ENCODE data around the gene CD7.

Gene CD7

DNA sequence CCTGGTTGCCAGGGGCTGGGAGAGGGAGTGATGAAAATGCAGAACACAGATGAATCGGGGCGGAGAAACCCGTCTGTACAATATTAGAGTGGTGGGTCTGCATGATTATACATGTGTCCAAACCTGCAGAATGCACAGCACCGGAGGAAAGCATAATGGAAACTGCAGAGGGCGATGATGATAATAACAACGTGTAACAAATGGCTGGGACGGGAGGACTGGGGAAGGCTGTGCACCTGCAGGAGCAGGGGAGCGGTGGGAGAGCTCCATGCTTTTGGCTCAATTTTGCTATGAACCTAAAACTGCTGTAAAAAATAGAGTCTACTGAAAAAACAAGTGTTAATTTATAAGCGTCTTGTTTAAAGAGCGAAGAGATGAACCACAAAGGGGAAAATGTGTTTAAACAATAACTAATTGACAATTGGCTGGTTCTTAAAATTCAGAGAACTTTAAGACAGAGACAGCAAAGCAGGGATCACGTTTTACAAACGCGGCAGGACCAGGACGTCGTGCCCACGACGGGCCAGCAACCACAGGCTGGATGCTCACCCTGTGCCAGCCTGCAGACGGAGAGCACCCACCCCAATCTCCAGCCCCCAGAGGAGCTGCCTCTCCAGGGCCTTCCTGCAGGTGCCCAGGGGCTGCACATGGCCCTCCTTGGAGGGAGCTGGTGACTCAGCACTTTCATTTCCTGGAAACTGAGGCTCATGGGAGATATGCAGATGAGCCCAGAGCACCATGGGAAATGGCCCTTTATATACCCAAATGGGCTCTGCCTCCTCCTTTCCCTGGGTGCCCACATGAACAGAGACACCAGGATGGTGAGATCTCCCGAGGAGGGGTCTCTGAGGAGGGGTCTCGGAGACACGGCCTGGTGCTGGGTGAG is 41.3 kb upstream of the CD7 start, which contains the start of gene TEX19:
Gene TEX19, plus strand, starts transcription at position 783 of the 886 bp plus-strand sequence. CDS start 2,904 bp downstream, outside the sequence.
- peak; percentile 61 for DNase-seq
- no peaks in the 10 kb centered on the region for H3K27me3 ChIP-seq (ENCODE audit: insufficient read depth, low read depth, severe bottlenecking)
- H3K27ac ChIP-seq = peak within 1 kb of the TSS; percentile 33

DNA sequence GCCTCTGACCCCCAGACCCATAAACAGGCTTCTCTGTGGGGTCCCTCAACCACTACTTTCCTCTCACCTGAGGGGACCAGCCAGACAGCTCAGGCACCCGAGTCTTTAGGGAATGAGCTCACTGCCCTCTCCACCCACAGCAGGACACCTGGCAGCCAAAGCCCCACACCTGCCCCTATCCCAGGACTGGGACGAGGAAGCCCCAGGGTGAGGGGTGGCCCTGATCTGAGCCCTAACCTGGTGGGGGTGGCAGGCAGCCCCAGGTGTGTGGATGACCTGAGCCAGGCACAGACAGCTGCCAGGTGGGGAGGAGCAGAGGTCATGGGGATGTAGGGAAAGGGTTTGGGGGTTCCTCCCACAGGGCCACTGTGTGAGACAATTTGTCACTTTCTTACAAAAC is 40.0 kb upstream of the CD7 start:
- DNase-seq = no peak
- no peak overlapping the region for H3K4me3 ChIP-seq (ENCODE audit: low read depth, low read length)
- TF ChIP-seq, protein P1, sequence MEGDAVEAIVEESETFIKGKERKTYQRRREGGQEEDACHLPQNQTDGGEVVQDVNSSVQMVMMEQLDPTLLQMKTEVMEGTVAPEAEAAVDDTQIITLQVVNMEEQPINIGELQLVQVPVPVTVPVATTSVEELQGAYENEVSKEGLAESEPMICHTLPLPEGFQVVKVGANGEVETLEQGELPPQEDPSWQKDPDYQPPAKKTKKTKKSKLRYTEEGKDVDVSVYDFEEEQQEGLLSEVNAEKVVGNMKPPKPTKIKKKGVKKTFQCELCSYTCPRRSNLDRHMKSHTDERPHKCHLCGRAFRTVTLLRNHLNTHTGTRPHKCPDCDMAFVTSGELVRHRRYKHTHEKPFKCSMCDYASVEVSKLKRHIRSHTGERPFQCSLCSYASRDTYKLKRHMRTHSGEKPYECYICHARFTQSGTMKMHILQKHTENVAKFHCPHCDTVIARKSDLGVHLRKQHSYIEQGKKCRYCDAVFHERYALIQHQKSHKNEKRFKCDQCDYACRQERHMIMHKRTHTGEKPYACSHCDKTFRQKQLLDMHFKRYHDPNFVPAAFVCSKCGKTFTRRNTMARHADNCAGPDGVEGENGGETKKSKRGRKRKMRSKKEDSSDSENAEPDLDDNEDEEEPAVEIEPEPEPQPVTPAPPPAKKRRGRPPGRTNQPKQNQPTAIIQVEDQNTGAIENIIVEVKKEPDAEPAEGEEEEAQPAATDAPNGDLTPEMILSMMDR (IDR thresholded peaks at IDR 0.05; ENCODE audit: low read depth, low read length) = no peak
- no peaks in the 10 kb centered on the region for H3K36me3 ChIP-seq
- no peak overlapping the region; the same call in 1 of the 2 replicates for H3K27ac ChIP-seq
- H3K9me3 ChIP-seq (ENCODE audit: severe bottlenecking) = no peaks in the 10 kb centered on the region
- no peaks in the 10 kb centered on the region for H3K27me3 ChIP-seq (ENCODE audit: insufficient read depth, low read depth, severe bottlenecking)

More for the DNA sequence above, 41.3 kb upstream of the CD7 start, which contains the start of gene TEX19:
- Histone ChIP-seq H3K9me3 (ENCODE audit: severe bottlenecking) (no peaks in the 10 kb centered on the region), H3K4me3 (ENCODE audit: low read depth, low read length) (no peak within 1 kb of the TSS), H3K36me3 (no peaks in the 10 kb centered on the region)
- TF ChIP-seq, protein P1 (IDR thresholded peaks at IDR 0.05; ENCODE audit: low read depth, low read length) = peak; percentile 39

DNA sequence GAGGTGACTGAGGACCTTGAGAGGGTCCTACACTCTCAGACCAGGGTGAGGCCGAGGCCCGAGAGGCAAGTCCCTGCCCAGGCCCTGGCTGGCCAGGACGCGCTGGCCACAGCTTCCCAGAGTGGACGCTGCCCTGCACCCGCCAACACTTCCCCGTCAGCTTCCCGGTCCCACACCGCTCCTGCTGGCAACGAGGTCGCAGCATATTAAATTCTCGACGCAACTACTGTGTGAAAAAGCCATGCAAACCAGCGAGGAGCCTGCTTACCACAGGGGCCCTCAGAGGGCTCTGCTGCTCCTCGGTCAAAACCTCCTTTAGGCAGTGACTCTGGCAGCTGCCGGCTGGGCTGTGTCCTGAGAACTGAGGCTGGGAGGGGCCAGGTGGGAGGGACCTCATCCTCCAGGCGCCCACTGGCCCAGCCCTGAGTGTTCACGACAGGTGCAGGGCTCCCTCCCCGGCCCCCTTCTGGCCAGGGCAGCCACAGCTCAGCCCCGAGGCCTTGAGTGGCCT is 39.5 kb upstream of the CD7 start:
- peak; percentile 89 for DNase-seq
- H3K4me3 ChIP-seq (ENCODE audit: low read depth, low read length) = no peak overlapping the region
- H3K27me3 ChIP-seq (ENCODE audit: insufficient read depth, low read depth, severe bottlenecking) = no peaks in the 10 kb centered on the region
- no peaks in the 10 kb centered on the region for H3K36me3 ChIP-seq
- H3K27ac ChIP-seq = peak overlapping the region; percentile 40
- no peaks in the 10 kb centered on the region for H3K9me3 ChIP-seq (ENCODE audit: severe bottlenecking)
- TF ChIP-seq, protein P1 (IDR thresholded peaks at IDR 0.05; ENCODE audit: low read depth, low read length) = peak; percentile 40

DNA sequence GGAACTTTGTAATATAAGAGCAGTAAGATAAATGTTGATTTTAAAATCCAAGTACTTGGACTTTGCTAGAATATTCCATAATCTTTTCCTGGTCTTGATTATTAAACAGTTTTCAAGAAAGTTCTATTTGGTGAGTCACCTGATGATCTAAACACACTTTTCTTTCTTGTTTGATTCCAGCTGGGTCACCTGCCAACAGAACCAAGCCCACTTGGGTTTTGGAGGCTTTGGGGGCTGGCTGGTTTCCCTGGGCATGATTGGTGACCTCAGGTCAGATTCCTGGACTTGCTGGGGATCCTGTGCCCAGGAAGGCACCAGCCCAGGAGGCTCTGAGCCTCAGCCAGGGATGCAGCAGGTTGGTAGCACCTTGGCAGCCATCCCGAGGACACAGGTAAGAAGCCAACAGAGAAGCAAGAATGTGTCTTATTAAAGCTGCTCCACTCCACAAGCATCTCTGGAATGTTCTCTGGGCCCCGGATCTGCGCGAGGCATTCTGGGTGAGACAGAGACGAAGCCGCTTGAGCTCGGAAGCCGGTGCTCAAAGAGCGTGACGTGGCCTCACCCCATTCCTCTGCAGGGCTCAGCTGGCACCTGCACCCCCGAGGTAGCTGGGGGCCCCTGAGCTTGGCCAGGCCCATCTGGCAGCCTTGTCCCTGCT is 38.5 kb upstream of the CD7 start:
- Histone ChIP-seq H3K36me3 (no peaks in the 10 kb centered on the region), H3K4me3 (ENCODE audit: low read depth, low read length) (no peak overlapping the region), H3K27ac (no peak overlapping the region), H3K9me3 (ENCODE audit: severe bottlenecking) (no peaks in the 10 kb centered on the region), H3K27me3 (ENCODE audit: insufficient read depth, low read depth, severe bottlenecking) (no peaks in the 10 kb centered on the region)
- DNase-seq = no peak
- TF ChIP-seq, protein P1 (IDR thresholded peaks at IDR 0.05; ENCODE audit: low read depth, low read length) = no peak

DNA sequence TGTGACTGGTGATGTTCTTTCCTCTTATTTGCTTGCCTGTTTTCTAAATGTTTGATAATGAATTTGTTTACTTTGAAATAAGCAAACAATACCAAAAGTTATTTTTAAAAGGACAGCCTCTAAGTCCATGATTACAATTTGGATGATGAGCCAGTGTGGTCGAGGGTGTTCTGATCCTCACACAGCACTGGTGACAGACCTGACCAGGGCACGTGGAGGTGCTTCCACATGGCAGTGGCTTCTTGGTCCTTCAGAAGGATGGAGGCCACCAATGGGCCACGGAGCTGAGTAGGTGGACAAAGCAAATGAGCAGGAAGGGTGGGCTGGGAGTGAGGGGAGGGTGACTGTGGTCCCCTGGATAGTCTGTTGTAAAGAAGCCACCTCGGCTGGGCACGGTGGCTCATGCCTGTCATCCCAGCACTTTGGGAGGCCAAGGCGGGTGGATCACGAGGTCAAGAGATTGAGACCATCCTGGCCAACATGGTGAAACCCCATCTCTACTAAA is 37.4 kb upstream of the CD7 start:
- DNase-seq = no peak
- H3K27ac ChIP-seq = no peak overlapping the region
- no peak overlapping the region for H3K4me3 ChIP-seq (ENCODE audit: low read depth, low read length)
- no peaks in the 10 kb centered on the region for H3K27me3 ChIP-seq (ENCODE audit: insufficient read depth, low read depth, severe bottlenecking)
- no peaks in the 10 kb centered on the region for H3K36me3 ChIP-seq
- H3K9me3 ChIP-seq (ENCODE audit: severe bottlenecking) = no peaks in the 10 kb centered on the region
- TF ChIP-seq, protein P1 (IDR thresholded peaks at IDR 0.05; ENCODE audit: low read depth, low read length) = no peak
